Testis (tissue), 3 donors: ENCODE data around the gene CEP76. TPM values are rescaled to one million over a fixed set of nuclear protein-coding genes. Genes with fewer than 3 reads are reported as not detected.
"Not testable (repeated sequence)": the region's sequence is repeated elsewhere in the genome, so short reads cannot be mapped to it uniquely, and the experiment has no call there.

ENCODE experiments used
- DNase-seq: peaks from one replicate; pipeline ENCODE4 v3.0.0-alpha.2; 2019
- H3K27ac ChIP-seq, 2 donors: fragments of 200-600 bp; sonication (generic); one replicate each; pipeline ENCODE4 v1.5.1; 2019
- H3K27me3 ChIP-seq: fragments of 200-600 bp; sonication (generic); one replicate; pipeline ENCODE4 v1.5.1; 2019
- H3K36me3 ChIP-seq: fragments of 200-600 bp; sonication (generic); one replicate; pipeline ENCODE4 v1.5.1; 2017; ENCODE audit warnings: low read depth; ENCODE audit errors: missing control alignments
- H3K4me1 ChIP-seq: fragments of 200-600 bp; sonication (generic); one replicate; pipeline ENCODE4 v1.5.1; 2019
- H3K4me3 ChIP-seq, 2 donors: fragments of 200-600 bp; sonication (generic); one replicate each; pipeline ENCODE4 v1.5.1; 2017 to 2019
- H3K9me3 ChIP-seq: fragments of 200-600 bp; sonication (generic); one replicate; pipeline ENCODE4 v1.5.1; 2017
- CTCF ChIP-seq, 3 experiments: fragments of 450-650 bp in 2 of 3; fragments of 200-600 bp in 1 of 3; sonication (generic) in 1 of 3; IDR thresholded peaks; one replicate each; pipeline ENCODE4 v1.5.1; 2016 to 2019; ENCODE audit warnings: antibody characterized with exemption in 3 of 3, mild to moderate bottlenecking in 2 of 3, moderate library complexity in 1 of 3
- POLR2A ChIP-seq: fragments of 450-650 bp; IDR thresholded peaks from one replicate; pipeline ENCODE4 v1.6.1; 2017; ENCODE audit warnings: antibody characterized with exemption, mild to moderate bottlenecking, moderate library complexity
- WGBS, 2 donors: methylation state at CpG; one replicate each; pipeline ENCODE4 v1.1.5; 2018; 5-methylcytosine and 5-hydroxymethylcytosine counted together
- intact Hi-C: fragments of 100-400 bp; cut with DNase I; formaldehyde crosslinking; loops from one replicate; pipeline ENCODE4 v1.15.1; 2023; ENCODE audit warnings: low total_unique reads
- polyA plus RNA-seq: library from polyadenylated mRNA; stranded (reverse); fragments of 350-450 nt; fragmentation: Illumina TruSeq; extraction: RNeasy Lipid Tissue Mini Kit (QIAGEN cat#74804); gene quantifications from one replicate; pipeline ENCODE4 v1.2.3, GENCODE V29; 2014; ENCODE audit warnings: low read depth, low replicate concordance; ENCODE audit not compliant: insufficient read depth
- total RNA-seq, 2 donors: library from RNA; depleted of rRNA; stranded (reverse); fragments of >200 nt; gene quantifications; one replicate each; pipeline ENCODE4 v1.2.3, GENCODE V29; 2016

CEP76 gene
- total and polyA plus RNA-seq, 3 donors from 2014 or later: 26.7 to 48.6 (median 44.5) TPM

DNA sequence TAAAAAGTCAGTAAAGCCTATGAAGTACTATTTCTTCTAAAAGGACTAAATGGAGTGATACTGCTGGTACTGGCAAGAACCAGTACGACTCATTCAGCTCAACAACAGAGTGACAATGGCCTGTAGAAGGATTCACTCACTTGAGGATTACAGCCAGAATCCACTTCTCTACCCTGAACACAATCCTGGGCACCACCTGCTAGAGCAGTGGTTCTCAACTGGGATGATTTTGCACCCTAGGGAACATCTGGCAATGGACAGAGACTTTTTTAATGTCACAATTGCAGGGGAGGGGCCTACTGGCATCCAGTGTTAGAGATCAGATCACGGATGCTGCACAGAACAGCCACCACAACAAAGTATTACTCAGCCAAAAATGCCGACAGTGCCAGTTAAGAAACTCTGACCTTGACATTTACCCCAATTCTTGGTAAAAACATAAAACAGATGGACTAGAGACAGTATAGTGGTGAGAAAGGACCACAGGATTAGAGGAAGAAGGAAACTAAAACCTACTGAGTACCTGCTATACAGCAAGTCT is 49.6 kb downstream of the CEP76 start:
- 49 to 55% methylated on average over 3 of the region's 3 CpGs for WGBS, 2 donors
- DNase-seq: no peak
- intact Hi-C loops: loop anchor here (10.0 kb wide), 1 partner anchor 368 kb away; no protein-coding TSS in a partner anchor
- TF ChIP-seq CTCF (IDR thresholded peaks at IDR 0.05) (no peak), POLR2A (no peak)
- H3K4me1 ChIP-seq: peaks cover 16% of the 10 kb centered on the region
- no peak overlapping the region for H3K27ac ChIP-seq
- H3K9me3 ChIP-seq: no peaks in the 10 kb centered on the region
- no peaks in the 10 kb centered on the region for H3K27me3 ChIP-seq
- no peaks in the 10 kb centered on the region for H3K36me3 ChIP-seq
- H3K4me3 ChIP-seq: no peak overlapping the region

DNA sequence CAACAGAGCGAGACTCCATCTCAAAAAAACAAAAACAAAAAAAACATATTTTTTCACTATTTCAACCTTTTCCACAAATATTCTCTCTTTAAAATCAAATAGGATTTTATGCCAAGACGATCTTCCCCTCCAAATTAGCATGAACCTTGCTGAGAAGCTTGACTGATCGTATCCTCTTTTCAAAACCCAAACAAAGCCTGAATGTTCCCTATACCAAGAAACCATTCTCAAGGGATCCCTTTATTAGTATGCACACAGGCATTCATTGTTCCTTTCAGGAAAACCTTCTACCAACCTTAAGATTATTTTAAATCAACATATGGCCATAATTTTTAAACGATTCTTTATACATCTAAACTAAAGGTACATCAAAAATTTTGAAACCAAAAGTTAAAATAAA is 50.9 kb downstream of the CEP76 start:
- H3K4me1 ChIP-seq: peaks cover 15% of the 10 kb centered on the region
- no peak for DNase-seq
- H3K9me3 ChIP-seq: no peaks in the 10 kb centered on the region
- no peak overlapping the region for H3K4me3 ChIP-seq
- no peaks in the 10 kb centered on the region for H3K27me3 ChIP-seq
- no peaks in the 10 kb centered on the region for H3K36me3 ChIP-seq
- H3K27ac ChIP-seq: no peak overlapping the region
- 65 to 79% methylated on average over 4 of the region's 4 CpGs for WGBS, 2 donors
- intact Hi-C loops: loop anchor here (10.0 kb wide), 1 partner anchor 367 kb away; no protein-coding TSS in a partner anchor
- no peak for TF ChIP-seq CTCF (IDR thresholded peaks at IDR 0.05)
- TF ChIP-seq POLR2A: no peak

DNA sequence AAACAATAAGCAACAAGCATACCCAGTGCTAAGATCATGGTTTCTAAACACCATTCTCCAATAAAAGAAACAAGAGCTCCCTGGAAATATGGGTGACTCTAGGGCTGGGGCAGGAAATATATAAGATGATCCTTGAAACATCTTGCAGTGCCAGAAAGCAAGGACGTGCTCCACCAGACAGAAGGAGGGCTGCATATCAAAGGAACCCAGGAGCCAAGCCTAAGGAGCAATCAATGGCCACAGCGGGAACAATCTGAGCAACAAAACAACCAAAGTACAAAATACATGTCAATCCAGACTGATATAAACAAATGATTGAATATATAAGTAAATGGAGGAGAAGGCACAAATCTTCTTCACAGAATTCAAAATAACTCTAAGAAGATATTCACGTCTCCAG is 54.8 kb downstream of the CEP76 start:
- no peaks in the 10 kb centered on the region for H3K27me3 ChIP-seq
- TF ChIP-seq POLR2A (no peak), CTCF (IDR thresholded peaks at IDR 0.05) (no peak)
- no peak overlapping the region for H3K4me3 ChIP-seq
- no peak for DNase-seq
- peaks cover 11% of the 10 kb centered on the region for H3K4me1 ChIP-seq
- no peak overlapping the region for H3K27ac ChIP-seq
- H3K9me3 ChIP-seq: no peaks in the 10 kb centered on the region
- no peaks in the 10 kb centered on the region for H3K36me3 ChIP-seq
- intact Hi-C loops: no loop called here
- WGBS, 2 donors: 92 to 93% methylated on average over 3 of the region's 3 CpGs

DNA sequence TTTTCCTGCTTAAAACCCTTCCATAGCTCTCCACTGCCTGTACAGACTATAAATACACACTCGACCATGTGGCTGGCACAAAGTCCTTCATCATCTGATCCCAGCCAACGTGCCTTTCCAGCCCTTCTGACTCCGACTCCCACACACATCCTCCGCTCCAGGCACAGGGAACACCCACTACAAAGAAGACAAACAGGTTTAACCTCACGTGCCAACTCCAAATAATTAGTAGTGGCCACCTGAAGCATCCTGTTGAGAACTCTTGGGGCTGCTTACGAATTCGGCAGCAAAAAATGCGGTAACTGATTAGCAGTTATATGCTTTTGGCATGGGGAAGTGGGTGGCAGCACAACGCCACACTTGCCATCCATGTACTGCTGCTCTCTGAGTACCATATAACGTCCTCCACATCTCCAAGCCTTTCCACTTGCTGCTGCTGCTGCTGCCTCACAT is 56.7 kb downstream of the CEP76 start:
- Histone ChIP-seq H3K4me1 (peaks cover 8% of the 10 kb centered on the region), H3K4me3 (no peak overlapping the region), H3K27ac (no peak overlapping the region), H3K36me3 (no peaks in the 10 kb centered on the region), H3K9me3 (no peaks in the 10 kb centered on the region), H3K27me3 (no peaks in the 10 kb centered on the region)
- 65 to 68% methylated on average over 10 of the region's 10 CpGs for WGBS, 2 donors
- TF ChIP-seq POLR2A (no peak), CTCF (IDR thresholded peaks at IDR 0.05) (no peak)
- DNase-seq: peak; percentile 55
- intact Hi-C loops: no loop called here

DNA sequence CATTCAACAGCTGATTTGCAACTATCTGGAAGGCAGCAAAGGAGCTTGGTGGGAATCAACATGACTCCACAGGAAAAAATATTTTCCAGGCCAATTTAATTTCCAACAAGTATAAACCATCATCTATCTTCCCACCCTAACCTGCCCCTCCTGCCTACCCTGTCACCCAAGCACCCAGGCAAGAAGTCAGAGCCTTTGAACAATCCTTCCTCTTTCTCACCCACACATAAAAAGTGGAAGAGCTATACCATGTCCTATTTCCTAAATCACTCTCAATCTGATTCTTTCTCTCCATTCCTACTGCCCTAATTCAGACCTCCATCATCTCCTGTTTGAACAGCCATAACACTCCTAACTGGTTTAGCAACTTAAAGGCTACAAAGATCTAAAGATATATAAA is 57.3 kb downstream of the CEP76 start:
- H3K4me3 ChIP-seq: no peak overlapping the region
- intact Hi-C loops: no loop called here
- no peaks in the 10 kb centered on the region for H3K27me3 ChIP-seq
- TF ChIP-seq CTCF (IDR thresholded peaks at IDR 0.05) (no peak), POLR2A (no peak)
- no peak for DNase-seq
- peaks cover 8% of the 10 kb centered on the region for H3K4me1 ChIP-seq
- no peaks in the 10 kb centered on the region for H3K9me3 ChIP-seq
- H3K27ac ChIP-seq: no peak overlapping the region
- no peaks in the 10 kb centered on the region for H3K36me3 ChIP-seq

- 97% methylated on average over 5 of the region's 5 CpGs for WGBS, 2 donors
- H3K27ac ChIP-seq, intact Hi-C loops: not testable (repeated sequence)
These were observed 58.8 kb downstream of the CEP76 start for GRCh38 chr18:12643756-12644155.

More at GRCh38 chr18:12643756-12644155, 58.8 kb downstream of the CEP76 start:
- not testable (repeated sequence) for DNase-seq, H3K4me1 ChIP-seq, H3K27me3 ChIP-seq, H3K4me3 ChIP-seq, H3K9me3 ChIP-seq, H3K36me3 ChIP-seq
